DMS79 (cell line): ENCODE results near the gene PAX8.

Experiments
- DNase-seq: peaks from one replicate; lab custom pipeline; 2025; lab: John Stamatoyannopoulos, UW

The PAX8 gene

DNA sequence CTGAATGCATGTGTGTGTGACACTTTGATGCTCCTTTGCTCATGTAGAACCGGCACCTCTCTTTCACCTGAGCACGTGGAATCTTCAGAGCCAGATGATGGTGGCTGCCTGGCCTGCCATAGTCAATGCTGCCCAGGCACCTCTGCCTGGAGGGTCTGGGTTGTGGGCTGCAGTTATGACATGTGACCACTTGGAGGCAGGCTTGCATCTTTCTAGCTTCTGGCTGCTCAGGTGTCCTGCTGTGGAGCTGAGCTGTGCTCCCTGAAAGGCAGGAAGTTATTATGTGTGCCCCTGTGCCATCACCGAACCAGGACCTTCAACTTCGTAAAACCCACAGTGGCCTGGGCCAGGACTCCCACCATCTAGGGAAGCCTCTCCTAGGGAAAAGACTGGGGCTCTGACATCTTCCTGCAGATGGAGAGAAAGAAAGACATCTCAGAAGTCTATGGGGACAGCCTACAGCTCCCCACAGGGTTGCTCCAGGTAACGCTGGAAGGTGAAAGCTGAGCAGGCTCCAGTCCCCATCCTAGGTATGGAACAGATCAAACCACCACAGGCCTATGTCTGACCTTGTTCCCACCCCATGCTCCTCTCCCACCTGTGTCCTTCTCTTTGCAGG, 74.7 kb downstream of the PAX8 start:
- peak; percentile 15 for DNase-seq

- no peak for DNase-seq
Observed at GRCh38 chr2:113203217-113203530, 75.5 kb downstream of the PAX8 start.

- DNase-seq = no peak
Observed at GRCh38 chr2:113202305-113203216, 76.2 kb downstream of the PAX8 start.

- no peak for DNase-seq
Observed at GRCh38 chr2:113201496-113202304, 77.0 kb downstream of the PAX8 start.

DNA sequence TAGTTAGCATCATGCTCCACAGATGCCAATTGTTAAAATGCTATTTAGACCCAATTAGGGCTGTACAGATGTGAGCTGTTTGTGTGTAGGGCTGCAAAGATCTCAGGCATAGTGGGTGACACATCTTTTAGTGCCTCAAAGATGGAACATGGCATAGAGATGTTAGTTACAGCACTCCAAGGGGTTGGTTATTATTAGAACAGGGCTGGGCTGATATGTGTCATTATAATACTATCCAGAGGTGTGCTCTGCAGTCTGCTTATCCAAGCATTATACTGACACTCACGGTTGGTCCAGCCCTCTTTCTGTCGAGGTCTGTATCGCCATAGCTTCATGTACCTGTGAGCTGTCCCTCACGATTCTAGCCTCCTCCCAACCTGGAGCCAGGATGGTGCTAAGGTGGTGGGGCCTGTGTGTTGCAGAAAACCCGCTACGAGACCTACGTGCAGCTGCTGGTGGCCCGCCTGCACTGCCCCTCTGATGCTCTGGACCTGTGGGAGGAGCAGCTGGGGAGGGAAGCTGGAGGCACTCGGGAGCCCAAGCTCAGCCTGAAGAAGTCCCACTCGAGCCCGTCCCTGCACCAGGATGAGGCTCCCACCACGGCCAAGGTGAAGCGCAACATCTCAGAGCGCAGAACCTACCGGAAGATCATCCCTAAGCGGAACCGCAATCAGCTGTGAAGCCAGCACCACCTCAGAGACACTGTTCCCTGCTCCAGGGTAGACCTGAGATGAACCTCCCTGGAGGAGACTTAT, 77.8 kb downstream of the PAX8 start:
- DNase-seq = no peak

- no peak for DNase-seq
Observed at GRCh38 chr2:113200236-113200635, 78.5 kb downstream of the PAX8 start.

DNA sequence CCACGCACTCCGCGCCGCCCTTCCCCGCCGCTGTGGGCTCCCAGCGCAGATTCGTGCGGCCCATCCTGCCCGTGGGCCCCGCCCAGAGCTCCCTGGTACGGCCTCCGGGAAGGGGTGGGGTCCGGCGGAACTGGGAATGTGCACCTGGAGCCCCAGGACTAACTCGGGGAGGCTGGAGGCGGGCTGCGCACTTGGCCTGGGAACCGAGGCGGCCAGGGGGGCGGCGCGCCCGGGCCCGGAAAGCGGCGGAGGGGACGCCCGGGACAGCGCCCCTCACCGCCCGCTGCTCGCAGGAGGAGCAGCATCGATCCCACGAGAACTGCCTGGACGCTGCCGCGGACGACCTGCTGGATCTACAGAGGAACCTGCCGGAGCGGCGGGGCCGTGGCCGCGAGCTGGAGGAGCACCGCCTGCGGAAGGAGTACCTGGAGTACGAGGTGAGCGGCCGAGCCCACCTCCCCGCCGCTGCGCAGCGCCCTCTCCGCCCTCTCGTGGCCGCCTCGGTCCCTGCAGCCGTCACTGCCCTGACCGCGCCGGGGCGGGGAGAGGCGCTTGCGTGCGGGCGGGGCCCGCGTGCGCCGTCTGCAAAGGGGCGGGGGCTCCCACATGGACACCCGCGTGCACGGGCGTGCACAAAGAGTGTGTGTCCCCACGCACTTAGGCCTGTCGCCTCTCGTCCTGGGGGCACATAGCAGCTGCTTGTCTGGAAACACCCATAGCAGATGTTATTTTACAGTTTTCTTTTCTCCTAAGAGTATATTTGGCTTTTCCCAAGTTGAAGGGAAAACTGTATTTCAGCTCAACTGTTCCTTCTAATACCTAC, 79.7 kb downstream of the PAX8 start:
- DNase-seq = peak; percentile 48

DNA sequence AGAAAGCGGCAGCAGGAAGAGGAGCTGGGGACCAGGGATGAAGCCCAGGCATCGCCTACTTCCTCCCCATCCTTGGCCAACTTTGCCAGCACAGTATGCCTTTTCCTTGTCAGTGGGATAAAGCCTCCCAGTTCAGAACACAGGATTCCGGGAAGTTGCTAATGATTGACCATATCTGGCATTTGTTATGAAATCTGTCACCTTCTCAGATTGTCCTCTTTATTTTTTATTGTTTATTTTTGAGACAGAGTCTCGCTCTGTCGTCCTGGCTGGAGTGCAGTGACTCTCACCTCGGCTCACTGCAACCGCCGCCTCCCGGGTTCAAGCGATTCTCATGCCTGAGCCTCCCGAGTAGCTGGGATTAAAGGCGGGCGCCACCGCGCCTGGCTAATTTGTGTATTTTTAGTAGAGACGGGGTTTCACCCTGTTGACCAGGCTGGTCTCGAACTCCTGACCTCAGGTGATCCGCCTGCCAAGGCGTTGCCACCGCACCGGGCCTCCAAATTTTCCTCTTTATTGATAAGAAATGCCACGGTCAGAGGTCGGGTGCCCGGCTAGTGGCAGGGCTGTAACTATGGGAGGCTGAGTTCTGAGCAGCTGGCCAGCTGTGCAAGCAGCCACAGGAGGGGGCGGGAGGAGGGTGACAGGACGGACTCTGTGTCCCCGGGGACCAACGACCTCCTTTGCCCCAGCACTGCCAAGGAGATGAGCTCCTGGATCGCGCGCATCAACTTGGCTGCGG, 80.5 kb downstream of the PAX8 start:
- DNase-seq = no peak

- no peak for DNase-seq
Observed at GRCh38 chr2:113197347-113198047, 81.2 kb downstream of the PAX8 start.

DNA sequence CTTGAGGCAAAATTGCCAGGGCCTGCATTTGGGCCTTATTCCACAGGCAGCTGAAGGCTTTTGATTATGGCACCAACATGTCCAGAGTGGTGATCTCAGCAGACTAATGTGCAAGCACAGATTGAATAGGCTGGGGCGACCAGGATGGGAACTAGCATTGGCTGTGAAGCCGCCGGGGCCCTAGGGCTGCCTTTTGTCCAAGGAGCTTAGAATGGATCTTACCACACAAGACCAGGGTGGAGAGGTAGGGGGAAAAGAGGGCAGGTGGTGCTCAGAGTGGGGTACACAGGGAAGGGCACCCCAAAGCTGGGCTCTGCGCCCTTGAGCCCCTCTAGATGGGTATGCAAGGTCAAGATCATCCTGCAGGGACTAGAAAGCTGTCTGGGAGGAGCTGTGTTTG, 81.9 kb downstream of the PAX8 start:
- DNase-seq = no peak

DNA sequence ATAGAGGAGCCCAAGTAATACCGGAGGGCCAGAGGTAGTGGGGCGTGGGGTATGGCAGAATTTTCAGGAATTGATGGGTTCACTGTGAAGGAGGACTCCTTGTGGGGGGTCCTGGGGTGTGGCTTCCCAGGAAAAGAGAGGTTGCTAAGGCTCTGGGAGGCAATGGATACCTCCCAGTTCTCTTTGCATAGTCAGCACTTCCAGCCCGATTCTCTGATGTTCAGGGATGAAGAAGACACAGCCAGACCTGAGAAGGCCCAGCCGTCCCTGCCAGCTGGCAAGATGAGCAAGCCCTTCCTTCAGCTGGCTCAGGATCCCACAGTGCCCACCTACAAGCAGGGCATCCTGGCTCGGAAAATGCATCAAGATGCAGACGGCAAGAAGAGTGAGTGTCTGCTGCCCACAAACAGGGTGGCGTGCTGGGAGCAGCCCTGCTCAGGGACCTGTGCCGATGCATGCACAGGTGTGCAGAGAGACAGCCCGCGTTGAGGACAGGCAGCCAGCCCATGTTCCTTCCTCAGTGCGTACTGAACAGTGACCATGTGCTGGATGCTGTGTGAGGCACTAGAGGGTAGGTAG, 82.7 kb downstream of the PAX8 start:
- DNase-seq = no peak

GRCh38 chr2:113192459-113193100, 86.1 kb downstream of the PAX8 start:
- no peak for DNase-seq

DNA sequence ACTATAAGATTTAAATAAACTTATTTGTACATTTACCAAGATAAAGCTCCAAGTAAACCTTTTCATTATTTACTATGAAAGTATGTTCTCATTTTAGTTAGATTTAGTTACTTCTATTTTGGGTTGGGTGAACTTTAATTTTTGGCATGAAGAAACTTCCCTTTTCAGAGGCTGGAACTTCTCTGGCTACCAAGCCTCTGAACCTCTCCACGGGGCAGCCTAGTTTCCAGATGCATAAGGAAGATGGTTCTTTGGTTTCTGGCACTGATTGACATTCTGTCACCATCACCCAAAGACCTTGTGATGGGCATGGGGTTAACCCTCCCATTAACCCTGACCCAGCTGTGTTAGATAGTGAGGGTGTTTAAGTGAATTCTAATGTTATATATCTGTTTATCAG, 87.8 kb downstream of the PAX8 start:
- DNase-seq = no peak

DNA sequence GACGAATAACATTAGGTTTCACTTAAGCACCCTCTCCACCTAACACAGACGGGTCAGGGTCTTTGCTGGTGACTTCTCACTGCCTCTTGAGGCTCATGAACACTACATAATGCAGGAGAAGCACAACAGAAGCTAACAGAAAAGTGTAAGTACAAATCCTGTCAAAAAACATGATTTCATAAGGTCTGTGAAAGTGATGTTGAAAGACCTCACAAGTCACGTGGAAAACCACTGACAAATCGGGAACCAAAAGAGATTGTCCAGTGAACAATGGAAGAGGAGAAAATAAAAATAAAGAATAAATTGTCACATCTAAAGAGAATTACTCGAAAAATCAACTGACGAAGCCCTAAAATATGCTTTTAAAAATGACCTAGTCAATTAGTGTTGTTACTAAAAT, 91.0 kb downstream of the PAX8 start:
- DNase-seq = no peak

DNA sequence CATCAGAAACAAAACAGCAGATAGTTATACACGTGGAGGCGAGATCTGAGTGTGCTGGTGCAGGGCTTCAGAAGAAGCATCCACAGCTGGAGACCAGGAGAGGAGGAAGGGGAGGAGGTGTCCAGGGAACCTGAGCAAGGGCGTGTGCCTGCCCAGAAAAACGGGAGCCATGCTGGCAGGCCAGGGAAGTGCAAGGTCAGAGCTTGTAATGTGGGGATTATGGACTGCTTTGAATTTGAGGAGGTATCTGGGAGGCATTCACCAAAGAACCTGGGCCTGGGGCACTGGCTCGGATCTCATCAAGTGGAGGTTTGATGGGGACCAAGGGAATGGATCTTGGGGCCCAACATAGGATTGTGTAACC, 92.3 kb downstream of the PAX8 start:
- no peak for DNase-seq

GRCh38 chr2:113185664-113186432, 92.9 kb downstream of the PAX8 start:
- no peak for DNase-seq

DNA sequence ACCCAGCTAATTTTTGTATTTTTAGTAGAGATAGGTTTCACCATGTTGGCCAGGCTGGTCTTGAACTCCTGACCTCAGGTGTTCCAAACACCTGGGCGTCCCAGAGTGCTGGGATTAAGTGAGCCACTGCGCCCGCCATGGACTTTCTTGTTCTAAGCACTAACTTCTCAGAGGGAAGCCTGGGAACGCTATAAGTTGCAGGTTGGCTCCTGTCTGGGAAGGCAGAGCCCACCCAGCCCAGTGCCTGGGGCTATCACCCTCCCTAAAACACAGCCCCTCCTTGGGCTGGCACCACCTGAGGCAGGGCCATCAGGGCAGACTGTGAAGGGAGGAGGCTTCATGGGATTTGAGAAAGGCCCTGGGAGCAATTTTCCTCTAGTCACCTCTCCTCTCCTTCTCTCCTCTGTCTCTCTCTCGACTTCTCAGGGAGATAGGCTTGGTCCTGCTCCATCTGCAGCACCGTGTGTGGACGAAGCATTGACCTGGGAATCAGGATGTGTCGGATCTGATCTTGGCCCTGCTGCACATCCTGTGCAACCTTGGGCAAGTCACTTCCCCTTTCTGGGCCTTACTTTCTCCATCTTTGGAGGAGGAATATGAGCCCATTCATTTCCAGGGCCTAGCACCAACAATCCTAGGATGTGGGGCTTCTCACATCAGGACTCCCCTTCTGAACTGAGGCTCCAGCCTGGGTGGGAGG, 94.0 kb downstream of the PAX8 start:
- no peak for DNase-seq

- no peak for DNase-seq
Observed at GRCh38 chr2:113183703-113184102, 95.0 kb downstream of the PAX8 start.
